Mammary epithelial cell (primary cell): ENCODE data around the gene SPIB.

ENCODE experiments used
- CTCF ChIP-seq, 2 donors: IDR thresholded peaks in 1 of 2; conservative IDR thresholded peaks in 1 of 2; 2 replicates each; pipeline ENCODE4 v1.5.1; 2011 to 2012; ENCODE audit warnings: inconsistent platforms in 2 of 2, low read length in 2 of 2, mild to moderate bottlenecking in 2 of 2, control low read depth in 1 of 2, low read depth in 1 of 2; ENCODE audit not compliant: insufficient read depth in 1 of 2; ENCODE audit errors: extremely low read depth in 1 of 2
- EZH2 ChIP-seq: IDR thresholded peaks from 2 replicates; pipeline ENCODE4 v1.6.1; 2012; ENCODE audit warnings: low read length, inconsistent platforms, borderline replicate concordance

GRCh38 chr19:50406829-50407228 lies 11.9 kb upstream of the SPIB start:
- no peak for TF ChIP-seq CTCF (conservative IDR thresholded peaks at IDR 0.05 in 1 of 2, IDR thresholded peaks at IDR 0.05 in 1 of 2; ENCODE audit: extremely low read depth in 1 of 2, insufficient read depth in 1 of 2, low read depth in 1 of 2, low read length in 2 of 2)
- no peak for TF ChIP-seq EZH2
